Endothelial cell of hepatic sinusoid (primary cell): ENCODE data around the gene ANKRD11.
"Not testable (repeated sequence)": the region's sequence is repeated elsewhere in the genome, so short reads cannot be mapped to it uniquely, and the experiment has no call there.

Source experiments
- in situ Hi-C: cut with HindIII; loops from 2 replicates; pipeline ENCODE4 v1.10.0; 2017; ENCODE audit warnings: low sequenced_read_pairs

The ANKRD11 gene

GRCh38 chr16:89454378-89455125 is 35.8 kb downstream of the ANKRD11 start:
- in situ Hi-C loops = not testable (repeated sequence)

- in situ Hi-C loops = no loop called here
Observed at GRCh38 chr16:89453501-89454321, 36.6 kb downstream of the ANKRD11 start.

GRCh38 chr16:89452925-89453324 is 37.4 kb downstream of the ANKRD11 start:
- in situ Hi-C loops = no loop called here

- in situ Hi-C loops = no loop called here
Observed at GRCh38 chr16:89452241-89452640, 38.1 kb downstream of the ANKRD11 start.

GRCh38 chr16:89450537-89450936 is 39.8 kb downstream of the ANKRD11 start:
- in situ Hi-C loops = no loop called here

- in situ Hi-C loops = no loop called here
Observed at GRCh38 chr16:89449726-89450335, 40.5 kb downstream of the ANKRD11 start.

GRCh38 chr16:89448656-89449055 is 41.7 kb downstream of the ANKRD11 start:
- in situ Hi-C loops = no loop called here

- in situ Hi-C loops = no loop called here
Observed at GRCh38 chr16:89446975-89447293, 43.4 kb downstream of the ANKRD11 start.

GRCh38 chr16:89446136-89446974 is 44.0 kb downstream of the ANKRD11 start:
- in situ Hi-C loops = no loop called here

GRCh38 chr16:89445166-89445565 is 45.2 kb downstream of the ANKRD11 start:
- in situ Hi-C loops = no loop called here

GRCh38 chr16:89444728-89445127 is 45.6 kb downstream of the ANKRD11 start:
- in situ Hi-C loops = no loop called here

GRCh38 chr16:89444151-89444723 is 46.1 kb downstream of the ANKRD11 start:
- in situ Hi-C loops = no loop called here

GRCh38 chr16:89443727-89444084 is 46.7 kb downstream of the ANKRD11 start:
- in situ Hi-C loops = no loop called here

- in situ Hi-C loops = no loop called here
Observed at GRCh38 chr16:89442990-89443726, 47.2 kb downstream of the ANKRD11 start.

- in situ Hi-C loops = no loop called here
Observed at GRCh38 chr16:89442588-89442987, 47.8 kb downstream of the ANKRD11 start.

- in situ Hi-C loops = loop anchor here (5.0 kb wide), 1 partner anchor 88 kb away; no protein-coding TSS in a partner anchor
Observed at GRCh38 chr16:89439659-89440058, 50.7 kb downstream of the ANKRD11 start.

- in situ Hi-C loops = loop anchor here (5.0 kb wide), 1 partner anchor 89 kb away; no protein-coding TSS in a partner anchor
Observed at GRCh38 chr16:89437991-89438390, 52.4 kb downstream of the ANKRD11 start.

- in situ Hi-C loops = loop anchor here (5.0 kb wide), 1 partner anchor 90 kb away; no protein-coding TSS in a partner anchor
Observed at GRCh38 chr16:89437251-89437987, 52.9 kb downstream of the ANKRD11 start.

- in situ Hi-C loops = loop anchor here (5.0 kb wide), 1 partner anchor 91 kb away; no protein-coding TSS in a partner anchor
Observed at GRCh38 chr16:89436366-89436765, 54.0 kb downstream of the ANKRD11 start.
